ENCODE measurements around the gene ALPI.

The ALPI gene

DNA sequence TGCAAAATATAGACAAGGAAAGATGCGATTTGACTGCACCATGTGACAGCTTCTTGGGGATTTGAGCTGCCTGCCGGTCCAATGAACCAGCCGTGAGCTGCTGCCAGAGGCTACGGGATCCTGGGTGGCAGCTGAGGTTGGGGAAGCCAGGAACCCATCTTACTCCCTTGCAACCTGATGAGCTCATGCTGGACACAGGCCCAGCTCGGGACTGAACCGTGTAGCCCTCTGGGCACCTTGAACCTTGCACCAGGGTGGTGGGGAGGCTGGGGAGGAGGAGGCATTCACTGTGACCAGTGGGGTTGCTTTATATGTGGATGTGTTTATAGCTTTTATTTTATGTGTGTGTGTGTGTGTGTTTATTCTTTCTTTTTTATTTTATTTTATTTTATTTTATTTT lies 9.1 kb downstream of the ALPI start:
- no peak for FAIRE-seq

DNA sequence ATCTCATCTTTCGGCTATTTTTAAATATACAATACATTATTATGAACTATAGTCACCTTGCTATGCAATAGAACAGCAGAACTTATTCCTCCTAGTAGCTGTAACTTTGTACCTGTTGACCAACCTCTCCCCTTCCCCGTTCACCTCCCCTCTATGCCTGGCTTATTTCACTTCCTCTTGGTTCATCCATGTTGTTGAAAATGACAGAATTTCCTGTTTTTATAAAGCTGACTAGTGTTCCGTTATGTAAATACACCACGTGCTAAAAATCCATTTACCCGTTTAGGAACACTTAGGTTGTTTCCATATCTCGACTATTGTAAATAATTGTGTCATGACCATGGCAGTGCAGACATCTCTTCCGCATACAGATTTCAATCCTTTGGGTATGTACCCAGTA lies 10.3 kb downstream of the ALPI start:
- FAIRE-seq = no peak

DNA sequence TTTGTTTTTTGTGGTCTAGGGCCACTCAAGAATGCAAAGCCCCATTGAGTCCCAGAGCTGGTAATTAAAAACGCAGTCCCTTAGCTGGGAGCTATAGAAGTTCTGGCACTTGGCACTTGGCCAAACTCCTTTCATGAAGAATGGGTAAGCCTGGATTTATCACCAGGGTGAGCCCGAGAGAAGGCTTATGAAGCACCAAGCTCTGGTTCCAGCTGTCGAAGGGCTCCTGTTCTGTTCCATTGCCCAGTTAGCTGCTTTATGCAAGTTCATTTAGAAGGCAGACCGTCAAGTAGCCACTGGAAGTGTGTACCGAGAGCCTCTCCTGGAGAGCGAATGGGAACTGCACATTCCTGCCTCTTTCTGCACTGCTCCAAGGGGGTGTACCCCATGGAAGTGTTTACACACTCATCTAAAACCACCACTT lies 17.5 kb downstream of the ALPI start:
- no peak for FAIRE-seq

DNA sequence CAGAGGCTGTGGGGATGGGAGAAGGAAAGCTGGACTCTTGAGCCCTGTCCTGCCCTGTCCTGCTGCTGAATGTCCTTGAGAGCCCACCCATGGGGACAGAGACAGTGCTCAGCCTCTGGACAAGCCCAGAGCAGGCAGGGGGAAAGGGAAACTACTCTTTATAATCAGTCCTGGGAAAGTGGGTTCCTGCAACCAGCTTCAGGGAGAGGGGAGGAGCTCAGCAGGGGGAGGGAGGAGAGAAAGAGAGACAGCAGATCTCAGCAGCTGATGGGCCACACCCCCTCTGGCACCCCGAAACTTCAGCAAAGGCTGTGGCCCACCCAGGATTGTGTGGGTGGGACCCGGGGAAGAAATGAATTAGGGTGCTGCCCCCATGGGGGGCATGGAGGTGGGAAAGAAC lies 20.1 kb downstream of the ALPI start:
- FAIRE-seq = no peak

DNA sequence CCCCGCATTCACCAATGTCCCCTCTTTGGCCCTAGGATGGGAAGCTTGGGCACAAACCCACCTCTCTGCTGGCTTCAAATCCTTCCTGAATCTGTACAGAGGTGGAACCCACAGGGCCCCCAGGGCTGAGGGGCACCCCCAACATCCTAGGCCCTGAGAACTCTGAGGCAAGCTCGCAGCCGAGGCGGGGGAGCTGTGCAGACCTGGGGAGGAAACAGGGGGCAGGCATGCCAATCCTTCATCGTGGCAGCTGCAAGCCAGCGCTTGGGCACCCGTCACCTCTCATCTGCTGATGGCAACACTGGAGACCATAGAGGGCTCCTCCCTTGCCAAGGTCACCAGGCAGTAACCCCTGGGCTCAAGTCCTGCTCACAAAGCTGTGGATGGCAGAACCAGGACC lies 20.8 kb downstream of the ALPI start:
- no peak for FAIRE-seq

DNA sequence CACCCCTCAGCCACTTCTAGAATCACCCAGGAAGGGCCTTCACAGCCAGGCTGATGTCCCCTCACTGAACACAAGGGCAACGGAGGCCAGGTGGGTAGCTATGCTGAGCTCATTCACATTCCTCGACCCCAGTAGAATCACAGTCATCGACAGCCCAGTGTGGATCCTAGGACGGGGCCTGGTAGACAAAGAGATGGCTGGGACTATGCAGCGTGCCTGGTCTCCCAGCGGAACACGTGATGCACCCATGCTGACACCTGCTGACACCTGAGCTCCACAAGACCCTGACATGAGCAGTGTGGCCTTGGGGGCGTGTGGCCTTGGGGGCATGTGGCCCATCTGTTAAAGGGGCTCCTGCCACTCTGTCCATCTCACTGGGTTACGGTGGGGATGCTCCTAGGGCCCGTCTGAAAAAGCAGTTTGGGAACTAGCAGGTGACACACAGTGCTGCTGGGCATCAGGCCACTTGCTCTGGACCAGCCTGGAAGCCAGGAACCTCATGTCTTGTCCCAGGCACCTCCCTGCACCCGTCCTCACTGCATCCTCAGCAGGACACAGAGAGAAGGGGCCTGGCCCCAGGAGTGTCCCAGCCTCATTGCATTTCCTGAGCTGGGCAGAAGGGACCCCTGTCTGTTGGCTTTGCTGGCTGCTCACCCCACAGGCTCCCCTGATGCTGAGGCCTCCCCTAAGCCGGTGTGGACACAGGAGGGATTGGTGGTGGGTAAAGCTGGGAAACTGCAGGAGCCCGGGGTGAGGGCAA lies 22.0 kb downstream of the ALPI start:
- no peak for FAIRE-seq

DNA sequence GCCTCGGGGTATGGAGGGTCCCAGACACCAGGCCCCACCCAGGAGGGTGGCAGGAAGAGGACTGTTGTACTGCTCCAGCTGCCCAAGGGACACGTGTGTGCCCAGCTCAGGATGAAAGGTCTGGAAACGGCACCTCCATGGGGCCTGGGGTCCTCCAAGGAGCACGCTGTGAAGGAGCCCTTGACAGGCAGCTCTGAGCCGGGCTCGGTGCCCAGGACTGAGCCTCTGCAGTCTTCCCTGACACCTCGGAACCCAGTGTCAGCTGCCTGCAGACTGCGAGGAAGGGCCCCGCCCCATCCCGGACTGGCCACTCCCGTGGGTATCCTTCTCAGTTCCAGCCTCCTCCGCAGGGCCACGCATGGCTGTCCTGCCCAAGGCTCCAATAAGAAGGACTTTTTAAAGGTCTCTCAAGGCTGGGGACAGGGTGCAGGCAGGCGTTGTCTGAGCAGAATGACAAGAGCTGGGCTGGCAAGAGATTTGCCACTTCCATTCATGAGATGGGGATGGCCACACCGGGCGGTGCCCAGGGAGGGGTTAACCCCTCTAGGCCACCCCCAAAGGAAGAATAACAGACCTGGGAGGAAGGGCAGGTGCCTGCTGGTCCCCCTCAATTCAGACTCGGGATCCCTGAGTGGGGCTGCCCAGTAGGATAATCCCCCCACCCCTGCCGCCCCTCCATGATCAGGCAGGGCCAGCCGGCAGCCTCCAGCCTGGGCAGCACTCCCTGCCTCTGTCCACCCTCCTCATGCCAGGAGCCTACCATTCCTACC lies 22.8 kb downstream of the ALPI start:
- FAIRE-seq = no peak

DNA sequence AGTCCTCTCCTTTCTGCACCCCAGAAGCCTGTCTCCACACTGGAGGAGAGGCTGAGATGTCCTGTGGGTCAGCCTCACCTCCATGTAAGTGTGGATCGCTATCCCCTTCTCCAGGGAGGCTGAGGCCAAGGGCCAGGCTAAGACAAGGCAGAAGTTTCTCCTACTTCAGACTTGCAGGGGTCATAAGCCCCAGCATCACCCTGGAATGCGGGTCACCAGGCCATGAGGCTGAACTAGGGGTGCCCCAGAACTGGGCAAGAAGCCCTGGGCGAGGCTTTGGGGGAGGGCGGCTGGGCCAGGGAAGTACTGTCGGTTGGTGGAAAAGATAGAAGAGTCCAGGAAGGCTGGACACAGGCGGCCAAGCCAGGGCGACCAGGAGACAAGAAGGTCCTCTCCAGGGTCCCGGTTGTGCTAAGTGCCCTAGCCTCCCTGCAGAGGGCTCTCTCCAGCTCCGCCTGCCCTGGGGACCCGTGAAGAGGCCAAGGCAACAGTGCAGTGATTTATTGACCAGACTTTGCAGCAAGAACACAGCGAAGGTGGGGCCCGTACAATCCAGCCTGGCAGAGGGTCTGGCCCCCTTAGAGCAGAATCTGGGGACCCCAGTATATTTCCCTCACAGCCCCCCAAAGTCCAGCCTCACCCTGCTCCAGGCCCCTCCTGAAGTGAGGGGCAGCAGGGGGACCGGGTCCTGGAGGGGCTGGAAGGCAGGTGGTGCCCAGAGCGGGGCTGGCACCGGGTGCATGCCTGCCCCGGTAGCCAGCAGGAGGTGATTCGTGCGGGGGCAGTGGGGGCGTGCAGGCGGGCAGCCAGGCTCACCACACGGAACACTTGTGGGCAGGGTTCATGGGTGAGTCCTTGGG lies 23.6 kb downstream of the ALPI start:
- FAIRE-seq = no peak

DNA sequence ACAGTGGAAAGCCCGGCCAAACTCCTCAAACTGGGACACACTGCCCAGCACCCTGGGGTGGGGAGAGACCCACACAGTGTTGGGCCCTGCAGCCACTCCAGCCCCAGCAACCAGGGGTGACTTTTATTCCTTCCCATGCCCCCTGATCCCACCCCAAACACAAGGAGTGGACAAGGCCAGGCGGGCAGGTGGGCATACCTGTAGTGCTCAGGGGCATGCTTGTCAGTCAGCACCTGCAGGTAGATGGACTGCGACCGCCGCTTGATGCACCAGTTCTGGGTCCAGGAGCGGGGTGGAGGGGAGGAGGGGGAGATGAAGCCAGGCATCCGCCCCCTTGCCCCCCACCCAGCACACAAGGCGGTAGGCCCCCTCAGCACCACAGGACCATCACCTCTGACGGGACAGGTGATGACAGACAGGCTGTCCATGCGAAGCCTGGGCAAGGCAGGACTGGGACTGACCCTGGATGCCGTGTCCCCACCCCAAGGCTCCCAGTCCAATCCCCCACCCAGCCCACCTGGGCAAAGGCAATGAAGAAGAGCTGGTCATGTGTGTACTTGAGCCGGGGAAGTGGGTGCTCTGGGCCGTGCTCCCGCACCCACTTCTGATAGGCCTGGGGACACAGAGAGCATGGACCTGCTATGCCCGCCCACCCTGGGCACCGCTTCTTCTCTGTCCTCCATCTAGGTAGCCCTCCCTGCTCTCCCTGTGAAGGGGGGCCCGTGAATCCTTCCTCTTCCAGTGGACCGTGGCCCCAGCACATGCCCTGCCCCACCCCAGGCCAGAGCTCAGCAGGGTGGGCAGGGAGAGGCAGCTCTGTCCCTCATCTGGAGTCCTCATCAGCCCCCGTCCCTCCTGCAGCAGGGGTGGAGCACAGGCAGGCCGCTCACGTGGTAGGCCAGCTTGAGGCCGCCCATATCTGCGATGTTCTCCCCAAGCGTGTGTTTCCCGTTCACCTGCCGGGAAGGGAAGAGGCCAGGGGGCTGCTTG lies 24.5 kb downstream of the ALPI start:
- no peak for FAIRE-seq

DNA sequence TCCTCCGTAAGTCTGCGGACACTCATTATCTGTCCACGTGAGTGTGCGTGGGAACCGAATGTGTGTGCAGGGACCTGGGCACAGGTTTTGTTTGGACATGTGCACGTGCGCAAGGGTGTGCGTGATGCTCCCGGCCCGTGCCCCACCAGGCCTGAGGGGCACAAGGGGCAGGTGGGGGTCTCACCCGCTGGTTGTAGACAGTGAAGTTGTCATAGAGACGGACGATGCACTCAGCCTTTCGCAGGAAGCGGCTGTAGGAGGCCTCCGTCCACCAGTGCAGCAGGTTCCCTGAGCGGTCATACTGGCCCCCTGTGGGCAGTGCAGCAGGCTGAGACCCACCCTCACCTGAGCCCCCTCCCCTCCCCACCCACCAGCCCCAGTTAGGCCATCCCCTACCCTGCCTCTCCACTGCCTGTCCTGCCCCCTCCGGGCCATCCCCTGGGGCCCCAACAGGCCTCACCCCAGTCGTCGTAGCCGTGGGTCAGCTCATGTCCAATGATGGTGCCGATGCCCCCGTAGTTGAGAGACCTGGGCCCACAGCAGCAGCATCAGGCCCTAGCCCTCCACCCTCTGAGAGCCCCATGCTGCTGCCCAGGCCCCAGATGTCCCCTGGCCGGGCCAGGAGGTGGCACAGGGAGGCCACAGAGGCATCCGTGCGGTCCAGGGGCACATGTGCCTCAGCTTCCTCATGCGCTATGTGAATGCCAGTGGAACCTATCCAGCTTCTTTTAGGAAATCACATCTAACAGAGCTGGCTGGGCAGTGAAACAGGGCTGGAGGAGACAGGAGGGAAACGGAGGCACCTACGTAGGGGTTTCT lies 25.6 kb downstream of the ALPI start:
- FAIRE-seq = no peak

DNA sequence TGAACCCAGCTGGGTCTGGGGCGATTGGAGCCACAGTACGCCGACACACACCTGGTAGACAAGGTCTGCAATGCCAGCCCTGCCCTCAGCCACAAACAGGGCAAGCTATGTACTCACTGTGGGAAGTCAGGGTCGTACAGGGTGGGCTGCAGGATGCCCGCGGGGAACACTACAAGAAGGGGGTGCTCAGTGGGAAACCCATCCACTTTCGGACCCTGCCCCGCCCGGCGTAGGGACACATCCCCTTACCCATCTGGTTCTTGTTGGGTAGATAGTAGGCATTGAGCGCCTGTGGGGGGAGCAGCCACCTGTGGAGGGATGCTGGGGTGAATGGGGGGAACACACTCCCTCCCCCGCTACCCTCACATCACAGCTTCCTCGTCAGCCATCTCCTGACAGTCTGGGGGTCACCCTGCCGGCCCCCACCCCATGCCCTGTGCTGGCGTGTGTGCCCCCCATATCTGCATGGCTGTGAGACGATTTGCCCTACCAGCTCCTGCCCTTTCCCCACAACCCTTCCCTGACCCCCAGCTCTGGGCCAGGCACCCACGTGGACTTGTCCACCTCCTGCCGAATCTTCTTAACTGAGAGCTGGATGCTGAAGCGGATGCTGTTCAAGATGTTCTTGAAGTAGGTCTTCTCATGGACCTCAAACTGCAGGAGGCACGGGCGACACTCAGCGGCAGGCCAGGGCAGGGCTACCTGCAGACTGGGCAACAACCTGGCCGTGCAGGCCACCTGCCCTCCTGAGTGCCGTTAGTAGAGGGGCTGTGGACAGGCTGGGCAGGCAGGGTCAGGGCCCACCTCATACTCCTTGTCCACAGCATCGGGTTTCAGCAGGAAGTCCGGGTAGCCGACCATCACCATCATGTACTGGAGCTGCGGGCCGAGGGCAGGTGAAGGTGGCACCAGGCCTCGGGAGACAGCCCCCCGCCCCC lies 26.6 kb downstream of the ALPI start:
- no peak for FAIRE-seq

DNA sequence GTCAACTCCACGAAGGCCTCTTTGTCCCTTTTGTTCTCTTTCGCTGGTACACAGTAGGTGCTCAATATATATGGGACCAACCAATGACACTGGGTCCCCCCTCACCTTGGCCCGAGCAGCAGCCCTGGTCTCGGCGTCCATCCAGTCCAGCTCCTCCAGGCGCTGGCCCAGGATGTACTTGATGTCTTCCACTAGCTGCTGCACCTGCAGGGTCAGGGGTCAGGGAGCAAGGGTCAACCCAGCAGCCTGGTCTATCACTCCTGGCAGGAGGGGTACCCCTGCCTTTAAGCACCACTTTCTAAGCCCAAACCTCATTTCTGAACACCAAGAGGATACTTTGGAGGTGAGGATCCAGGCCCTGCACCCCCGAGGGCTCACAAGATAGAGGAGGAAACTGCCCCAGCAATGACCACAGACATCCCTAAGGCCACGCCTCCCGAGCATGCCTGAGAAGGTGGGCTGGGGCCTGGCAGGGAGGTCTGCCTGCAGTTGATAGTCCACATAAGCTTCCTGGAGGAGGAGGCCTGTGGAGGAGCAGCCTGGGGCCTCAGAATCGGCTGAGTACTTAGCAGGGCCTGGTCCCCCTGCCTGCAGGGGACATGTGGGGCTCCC lies 27.5 kb downstream of the ALPI start:
- no peak for FAIRE-seq

DNA sequence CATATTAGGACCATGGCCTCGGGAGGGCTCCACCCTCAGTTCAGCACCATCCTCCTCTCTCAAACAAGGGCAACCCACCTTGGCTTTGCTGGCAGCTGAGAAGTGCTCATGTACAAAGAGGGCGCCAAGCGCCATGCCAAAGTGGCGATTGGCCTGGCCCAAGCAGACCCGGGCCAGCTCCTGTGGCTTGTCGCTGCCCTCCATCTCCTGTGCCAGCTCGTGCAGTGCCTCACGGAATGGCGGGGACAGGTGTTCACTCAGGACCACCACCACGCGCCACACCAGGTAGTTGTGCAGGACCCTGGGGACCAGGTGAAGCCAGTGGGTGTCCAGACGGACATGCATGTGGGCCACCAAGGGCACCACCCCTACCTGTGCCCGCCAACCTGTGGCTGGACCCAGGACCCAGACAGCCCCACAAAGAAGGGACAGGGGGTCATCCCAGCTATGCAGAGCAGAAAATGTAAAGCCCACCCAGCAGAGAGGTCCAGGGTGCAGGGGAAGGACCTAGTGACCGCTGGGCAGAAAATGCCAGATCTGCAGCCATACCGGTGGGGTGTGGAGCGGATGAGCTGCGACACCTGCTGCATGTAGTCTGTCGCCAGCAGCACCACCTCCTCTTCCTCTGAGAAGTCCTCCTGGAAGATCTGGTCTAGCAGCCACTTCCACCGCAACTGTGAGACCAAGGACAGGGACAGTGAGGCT lies 28.1 kb downstream of the ALPI start:
- FAIRE-seq = no peak

DNA sequence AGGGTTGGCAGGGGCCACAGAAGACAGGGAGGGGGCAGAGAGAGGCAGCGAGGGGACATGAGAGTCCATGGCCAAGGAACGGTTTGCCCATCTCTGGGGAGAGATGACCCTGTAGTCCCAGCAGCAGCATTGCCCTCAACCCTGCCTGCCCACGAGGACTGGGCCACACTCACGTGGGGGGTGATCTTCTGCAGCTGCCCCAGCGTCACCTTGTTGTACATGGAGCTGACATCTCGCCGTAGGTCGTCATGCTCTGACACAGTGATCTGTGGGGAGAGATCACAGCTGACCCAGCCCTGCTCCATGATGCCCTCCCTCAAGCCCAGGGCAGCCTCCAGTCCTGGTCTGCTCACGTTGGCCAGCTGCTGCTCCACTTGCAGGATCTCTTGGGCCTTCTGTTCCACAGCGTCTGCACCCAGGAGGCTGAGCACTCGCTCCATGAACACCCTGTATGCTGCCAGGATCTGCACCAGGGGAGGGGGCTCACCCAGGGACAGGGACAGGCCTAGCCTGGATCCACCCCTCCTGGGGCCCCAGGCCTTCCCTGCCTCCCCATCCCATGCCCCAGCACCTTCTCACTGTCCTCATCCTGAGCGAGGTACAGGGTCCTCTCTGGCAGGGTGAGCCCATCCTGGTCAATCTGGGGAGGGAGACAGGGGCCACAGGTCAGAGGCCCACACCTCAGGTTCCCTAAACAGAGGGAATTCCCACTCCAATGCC lies 28.8 kb downstream of the ALPI start:
- FAIRE-seq = no peak

DNA sequence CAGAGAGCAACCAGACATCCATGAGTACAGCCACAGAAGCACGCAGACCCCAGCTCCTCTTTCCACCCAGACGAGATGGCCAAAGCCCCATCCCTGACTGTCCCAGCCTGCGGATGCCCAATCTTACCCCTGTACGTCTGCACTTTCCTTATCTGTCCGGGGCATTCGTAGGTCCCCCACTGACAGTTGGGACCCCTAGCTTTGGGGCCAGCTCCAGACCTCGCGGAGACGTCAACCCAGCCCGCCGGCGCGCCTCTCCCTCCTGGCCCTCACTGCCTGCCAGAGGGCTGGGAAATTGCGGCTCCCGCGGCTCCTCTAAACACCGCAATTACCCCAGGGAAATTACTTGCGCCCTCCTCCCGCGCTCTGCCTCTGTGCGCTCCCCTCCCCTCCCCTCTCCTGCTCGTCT lies 29.4 kb downstream of the ALPI start:
- no peak for FAIRE-seq

DNA sequence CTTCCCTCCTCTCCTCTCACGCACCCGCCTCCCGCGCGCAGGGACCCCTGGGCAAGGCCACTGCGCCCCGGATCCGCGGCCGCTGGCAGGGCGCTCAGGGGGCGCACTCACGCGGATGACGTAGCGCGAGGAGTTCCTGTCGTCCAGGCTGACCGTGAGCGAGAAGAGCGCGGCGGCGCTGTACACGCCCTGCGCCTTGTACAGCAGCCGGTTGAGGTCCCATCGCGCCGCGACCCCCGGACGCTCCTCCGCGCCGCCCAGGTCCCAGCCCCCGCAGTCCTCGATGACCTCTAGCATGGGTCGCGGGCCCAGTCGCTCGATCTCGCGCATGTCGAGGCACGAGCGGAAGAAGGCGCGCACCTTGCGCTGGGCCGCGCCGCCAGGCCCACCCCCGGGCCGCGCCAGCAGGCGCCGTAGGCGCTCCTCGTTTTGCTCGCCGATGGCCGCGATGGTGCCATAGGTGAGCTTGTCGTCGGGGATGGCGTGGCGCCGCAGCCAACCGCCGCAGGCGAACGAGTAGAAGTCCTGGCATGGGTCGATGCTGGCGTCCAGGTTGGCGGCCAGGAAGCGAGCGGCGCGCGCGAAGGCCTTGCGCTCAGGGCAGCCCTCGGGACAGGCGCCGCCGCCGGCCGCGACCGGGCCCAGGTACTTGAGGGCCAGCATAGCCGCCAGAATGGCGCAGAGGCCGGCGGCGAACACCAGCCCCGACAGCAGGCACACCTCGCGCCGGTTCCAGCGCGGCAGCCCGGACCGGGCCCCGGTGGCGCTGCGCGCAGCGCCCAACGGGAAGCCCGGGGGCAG lies 30.0 kb downstream of the ALPI start:
- no peak for FAIRE-seq

Measured in G401.6 (cell line).